Measurements from ENCODE around the gene COX7A2L. TPM values are rescaled to one million over a fixed set of nuclear protein-coding genes. Genes with fewer than 3 reads are reported as not detected.

The COX7A2L gene
- total and polyA plus RNA-seq, 7 experiments from 2014 or later, result 57.3 to 204 (median 84.1) TPM

- H3K36me3 ChIP-seq (ENCODE audit: control insufficient read depth in 2 of 3, insufficient read depth in 3 of 3, low read length in 3 of 3), result peaks cover 13 to 60% (median 27%) of the 10 kb centered on the region in 3 experiments
- H3K27ac Mint-ChIP-seq, result peak overlapping the region in 5 of 9 donors; percentile 27 to 79 (median 45)
- no peak overlapping the region for H3K27ac ChIP-seq (ENCODE audit: low read depth, low read length)
- DNase-seq (no peak), ATAC-seq (no peak)
- intact Hi-C loops (cut with micrococcal nuclease), result loop anchor here (5.0 kb wide), 2 partner anchors 335 to 460 kb away; no protein-coding TSS in a partner anchor
- no peak overlapping the region for H3K4me3 Mint-ChIP-seq
- H3K36me3 Mint-ChIP-seq, result peaks cover 7 to 37% (median 15%) of the 10 kb centered on the region in 5 donors
- no peak overlapping the region for H3K4me3 ChIP-seq (ENCODE audit: low read length)
- H3K4me1 ChIP-seq (ENCODE audit: control insufficient read depth in 2 of 2, insufficient read depth in 2 of 2, low read length in 2 of 2), result no peaks in the 10 kb centered on the region
- peaks cover 0 to 11% (median 6%) of the 10 kb centered on the region in 7 donors for H3K4me1 Mint-ChIP-seq
- ChIA-PET POLR2A (no interaction called here), CTCF (interaction anchor here (1.4 kb wide), 1 partner anchor 231 kb away, joined by 4 read pairs; no protein-coding TSS in a partner anchor)
- no peaks in the 10 kb centered on the region for H3K9me3 ChIP-seq (ENCODE audit: control insufficient read depth in 2 of 3, low read length in 3 of 3)
- H3K9me3 Mint-ChIP-seq, result no peaks in the 10 kb centered on the region
- no peaks in the 10 kb centered on the region for H3K27me3 Mint-ChIP-seq
- H3K27me3 ChIP-seq (ENCODE audit: control insufficient read depth in 2 of 2, insufficient read depth in 2 of 2, low read length in 2 of 2), result no peaks in the 10 kb centered on the region
These were observed 33.9 kb downstream of the COX7A2L start for GRCh38 chr2:42327125-42327524.

DNA sequence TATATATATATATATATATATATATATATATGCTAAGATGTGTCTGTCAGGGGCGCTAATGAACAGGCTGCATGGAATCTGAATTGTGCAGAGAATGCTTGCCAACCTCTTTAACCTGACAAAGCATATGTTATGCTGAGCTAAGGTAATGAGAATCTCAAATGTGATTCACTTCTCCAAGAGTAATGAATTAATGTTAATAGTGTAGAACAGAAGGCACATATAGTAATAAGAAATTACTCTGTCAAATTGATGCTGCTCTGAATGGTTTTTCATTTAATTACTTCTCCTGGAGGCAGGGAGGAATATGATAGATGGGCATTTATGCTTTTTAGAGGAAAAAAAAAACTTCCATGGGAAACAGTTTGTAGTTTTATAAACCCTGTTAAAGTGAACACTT is 35.4 kb downstream of the COX7A2L start:
- Histone ChIP-seq H3K27ac (ENCODE audit: low read depth, low read length) (no peak overlapping the region), H3K9me3 (ENCODE audit: control insufficient read depth in 2 of 3, low read length in 3 of 3) (no peaks in the 10 kb centered on the region), H3K36me3 (ENCODE audit: control insufficient read depth in 2 of 3, insufficient read depth in 3 of 3, low read length in 3 of 3) (peaks cover 8 to 45% (median 17%) of the 10 kb centered on the region in 3 experiments), H3K27me3 (ENCODE audit: control insufficient read depth in 2 of 2, insufficient read depth in 2 of 2, low read length in 2 of 2) (no peaks in the 10 kb centered on the region), H3K4me3 (ENCODE audit: low read length) (no peak overlapping the region), H3K4me1 (ENCODE audit: control insufficient read depth in 2 of 2, insufficient read depth in 2 of 2, low read length in 2 of 2) (no peaks in the 10 kb centered on the region)
- ChIA-PET CTCF (no interaction called here), POLR2A (no interaction called here)
- DNase-seq (no peak), ATAC-seq (no peak)
- Mint-ChIP-seq H3K27me3 (no peaks in the 10 kb centered on the region), H3K4me3 (no peak overlapping the region), H3K36me3 (peaks cover 4 to 37% (median 17%) of the 10 kb centered on the region in 5 donors), H3K9me3 (no peaks in the 10 kb centered on the region), H3K4me1 (peaks cover 0 to 21% (median 15%) of the 10 kb centered on the region in 7 donors), H3K27ac (peak overlapping the region in 4 of 9 donors; percentile 9 to 62 (median 34))
- intact Hi-C loops (cut with micrococcal nuclease), result loop anchor here (5.0 kb wide), 2 partner anchors 337 to 458 kb away; no protein-coding TSS in a partner anchor

DNA sequence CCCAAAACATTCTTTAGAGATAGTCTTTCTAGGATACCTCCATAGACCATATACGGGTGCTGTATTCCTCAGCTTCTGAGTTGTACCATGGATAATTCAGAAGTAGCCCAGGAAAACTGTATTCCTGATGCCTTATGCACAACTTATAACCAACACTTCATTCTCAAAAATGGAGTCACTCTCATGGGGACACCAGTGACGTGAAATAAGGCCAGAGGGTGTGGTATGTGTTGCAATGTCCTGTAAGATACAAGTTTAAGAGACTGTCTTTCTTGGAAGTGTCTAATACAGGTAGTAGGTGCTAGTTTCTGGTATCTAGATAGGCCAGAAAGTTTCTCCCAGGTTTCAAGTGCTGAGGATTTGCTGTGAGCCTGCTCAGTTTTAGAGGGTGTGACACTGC is 36.1 kb downstream of the COX7A2L start:
- Histone ChIP-seq H3K27me3 (ENCODE audit: control insufficient read depth in 2 of 2, insufficient read depth in 2 of 2, low read length in 2 of 2) (no peaks in the 10 kb centered on the region), H3K4me1 (ENCODE audit: control insufficient read depth in 2 of 2, insufficient read depth in 2 of 2, low read length in 2 of 2) (no peaks in the 10 kb centered on the region), H3K9me3 (ENCODE audit: control insufficient read depth in 2 of 3, low read length in 3 of 3) (no peaks in the 10 kb centered on the region), H3K36me3 (ENCODE audit: control insufficient read depth in 2 of 3, insufficient read depth in 3 of 3, low read length in 3 of 3) (peaks cover 6 to 43% (median 14%) of the 10 kb centered on the region in 3 experiments), H3K27ac (ENCODE audit: low read depth, low read length) (no peak overlapping the region), H3K4me3 (ENCODE audit: low read length) (no peak overlapping the region)
- ATAC-seq (no peak), DNase-seq (no peak)
- peaks cover 0 to 23% (median 18%) of the 10 kb centered on the region in 7 donors for H3K4me1 Mint-ChIP-seq
- peak overlapping the region in 4 of 9 donors; percentile 9 to 58 (median 38) for H3K27ac Mint-ChIP-seq
- H3K4me3 Mint-ChIP-seq, result no peak overlapping the region
- no peaks in the 10 kb centered on the region for H3K27me3 Mint-ChIP-seq
- ChIA-PET POLR2A (interaction anchor here (0.6 to 0.7 kb wide), 2 partner anchors 35 to 225 kb away, joined by 3 read pairs; no protein-coding TSS in a partner anchor), CTCF (no interaction called here)
- intact Hi-C loops (cut with micrococcal nuclease), result loop anchor here (5.0 kb wide), 2 partner anchors 337 to 458 kb away; no protein-coding TSS in a partner anchor
- H3K36me3 Mint-ChIP-seq, result peaks cover 4 to 38% (median 21%) of the 10 kb centered on the region in 5 donors
- no peaks in the 10 kb centered on the region for H3K9me3 Mint-ChIP-seq

- Histone ChIP-seq H3K9me3 (ENCODE audit: control insufficient read depth in 2 of 3, low read length in 3 of 3) (no peaks in the 10 kb centered on the region), H3K27ac (ENCODE audit: low read depth, low read length) (no peak overlapping the region), H3K27me3 (ENCODE audit: control insufficient read depth in 2 of 2, insufficient read depth in 2 of 2, low read length in 2 of 2) (no peaks in the 10 kb centered on the region), H3K4me1 (ENCODE audit: control insufficient read depth in 2 of 2, insufficient read depth in 2 of 2, low read length in 2 of 2) (no peaks in the 10 kb centered on the region), H3K36me3 (ENCODE audit: control insufficient read depth in 2 of 3, insufficient read depth in 3 of 3, low read length in 3 of 3) (peaks cover 0 to 41% (median 9%) of the 10 kb centered on the region in 3 experiments), H3K4me3 (ENCODE audit: low read length) (no peak overlapping the region)
- CTCF ChIA-PET, result no interaction called here
- Mint-ChIP-seq H3K9me3 (no peaks in the 10 kb centered on the region), H3K27me3 (no peaks in the 10 kb centered on the region), H3K27ac (peak overlapping the region in 3 of 9 donors; percentile 28 to 47 (median 29)), H3K36me3 (peaks cover 0 to 34% (median 21%) of the 10 kb centered on the region in 5 donors), H3K4me3 (no peak overlapping the region), H3K4me1 (peaks cover 0 to 23% (median 18%) of the 10 kb centered on the region in 7 donors)
- no peak for DNase-seq
- intact Hi-C loops (cut with micrococcal nuclease), result no loop called here
- POLR2A ChIA-PET, result interaction anchor here (0.6 to 0.7 kb wide), 2 partner anchors 36 to 224 kb away, joined by 3 read pairs; no protein-coding TSS in a partner anchor
- ATAC-seq, result no peak
These were observed 36.8 kb downstream of the COX7A2L start for GRCh38 chr2:42324244-42324643.

- Mint-ChIP-seq H3K4me1 (peaks cover 0 to 43% (median 32%) of the 10 kb centered on the region in 7 donors), H3K4me3 (peak overlapping the region in 2 of 10 donors; percentile 16 to 27), H3K27me3 (no peaks in the 10 kb centered on the region), H3K9me3 (no peaks in the 10 kb centered on the region), H3K27ac (peak overlapping the region; percentile 30 to 87 (median 72)), H3K36me3 (peaks cover 0 to 48% (median 33%) of the 10 kb centered on the region in 5 donors)
- Histone ChIP-seq H3K27me3 (ENCODE audit: control insufficient read depth in 2 of 2, insufficient read depth in 2 of 2, low read length in 2 of 2) (no peaks in the 10 kb centered on the region), H3K36me3 (ENCODE audit: control insufficient read depth in 2 of 3, insufficient read depth in 3 of 3, low read length in 3 of 3) (peaks cover 0 to 36% (median 5%) of the 10 kb centered on the region in 3 experiments), H3K4me1 (ENCODE audit: control insufficient read depth in 2 of 2, insufficient read depth in 2 of 2, low read length in 2 of 2) (no peaks in the 10 kb centered on the region), H3K27ac (ENCODE audit: low read depth, low read length) (peak overlapping the region; percentile 10), H3K9me3 (ENCODE audit: control insufficient read depth in 2 of 3, low read length in 3 of 3) (no peaks in the 10 kb centered on the region), H3K4me3 (ENCODE audit: low read length) (no peak overlapping the region)
- no peak for ATAC-seq
- DNase-seq, result peak in 1 of 9 donors; percentile 21
- CTCF ChIA-PET, result interaction anchor here (0.6 kb wide), 1 partner anchor 108 kb away, joined by 5 read pairs; no protein-coding TSS in a partner anchor
- POLR2A ChIA-PET, result no interaction called here
- intact Hi-C loops (cut with micrococcal nuclease), result no loop called here
These were observed 39.5 kb downstream of the COX7A2L start for GRCh38 chr2:42321452-42322064.

GRCh38 chr2:42319265-42319664 is 41.8 kb downstream of the COX7A2L start:
- Mint-ChIP-seq H3K27ac (peak overlapping the region in 5 of 9 donors; percentile 20 to 72 (median 45)), H3K4me3 (no peak overlapping the region), H3K4me1 (peaks cover 10 to 59% (median 43%) of the 10 kb centered on the region in 7 donors), H3K9me3 (no peaks in the 10 kb centered on the region), H3K27me3 (no peaks in the 10 kb centered on the region), H3K36me3 (peaks cover 5 to 55% (median 33%) of the 10 kb centered on the region in 5 donors)
- Histone ChIP-seq H3K9me3 (ENCODE audit: control insufficient read depth in 2 of 3, low read length in 3 of 3) (no peaks in the 10 kb centered on the region), H3K27me3 (ENCODE audit: control insufficient read depth in 2 of 2, insufficient read depth in 2 of 2, low read length in 2 of 2) (no peaks in the 10 kb centered on the region), H3K4me3 (ENCODE audit: low read length) (no peak overlapping the region), H3K27ac (ENCODE audit: low read depth, low read length) (no peak overlapping the region), H3K36me3 (ENCODE audit: control insufficient read depth in 2 of 3, insufficient read depth in 3 of 3, low read length in 3 of 3) (peaks cover 6 to 34% (median 6%) of the 10 kb centered on the region in 3 experiments), H3K4me1 (ENCODE audit: control insufficient read depth in 2 of 2, insufficient read depth in 2 of 2, low read length in 2 of 2) (no peaks in the 10 kb centered on the region)
- POLR2A ChIA-PET, result no interaction called here
- no peak for DNase-seq
- intact Hi-C loops (cut with micrococcal nuclease), result loop anchor here in 1 of 2 donors (5.0 kb wide), 1 partner anchor 217 kb away; no protein-coding TSS in a partner anchor
- ATAC-seq, result no peak
- CTCF ChIA-PET, result no interaction called here
